Stimulated activated CD8-positive, alpha-beta memory T cell treated with anti-CD3 and anti-CD28 coated beads, Interleukin-7, amount 100 ng/mL, for 1 hour (primary cell): ENCODE data around the gene PLCG2.
"Not testable (repeated sequence)": the region's sequence is repeated elsewhere in the genome, so short reads cannot be mapped to it uniquely, and the experiment has no call there.

ENCODE experiments used
- DNase-seq, 2 donors: peaks; one replicate each; pipeline ENCODE4 v3.0.0-alpha.2; 2020; ENCODE audit warnings: low read depth in 2 of 2

PLCG2 gene

GRCh38 chr16:81877490-81877889 is 98.4 kb downstream of the PLCG2 start:
- DNase-seq, result not testable (repeated sequence)

GRCh38 chr16:81878529-81878928 is 99.4 kb downstream of the PLCG2 start:
- DNase-seq, result no peak

GRCh38 chr16:81879625-81880024 is 100.5 kb downstream of the PLCG2 start:
- no peak for DNase-seq

- no peak for DNase-seq
These were observed 101.7 kb downstream of the PLCG2 start for GRCh38 chr16:81880816-81881215.

GRCh38 chr16:81881228-81881627 is 102.1 kb downstream of the PLCG2 start:
- DNase-seq, result no peak

GRCh38 chr16:81882559-81882958 is 103.5 kb downstream of the PLCG2 start:
- no peak for DNase-seq

GRCh38 chr16:81883235-81883634 is 104.1 kb downstream of the PLCG2 start:
- DNase-seq, result no peak

GRCh38 chr16:81885976-81886586 is 107.0 kb downstream of the PLCG2 start:
- DNase-seq, result no peak

- no peak for DNase-seq
These were observed 109.7 kb downstream of the PLCG2 start for GRCh38 chr16:81888520-81889394.

GRCh38 chr16:81891736-81892364 is 112.8 kb downstream of the PLCG2 start:
- no peak for DNase-seq

- DNase-seq, result no peak
These were observed 115.5 kb downstream of the PLCG2 start for GRCh38 chr16:81894592-81894991.

GRCh38 chr16:81896902-81897301 is 117.8 kb downstream of the PLCG2 start:
- DNase-seq, result no peak

- no peak for DNase-seq
These were observed 120.5 kb downstream of the PLCG2 start for GRCh38 chr16:81899601-81900000.

- DNase-seq, result no peak
These were observed 120.9 kb downstream of the PLCG2 start for GRCh38 chr16:81900014-81900413.

- DNase-seq, result no peak
These were observed 121.4 kb downstream of the PLCG2 start for GRCh38 chr16:81900456-81900855.

- DNase-seq, result no peak
These were observed 122.4 kb downstream of the PLCG2 start for GRCh38 chr16:81901484-81901883.

GRCh38 chr16:81902025-81902424 is 122.9 kb downstream of the PLCG2 start:
- no peak for DNase-seq

- no peak for DNase-seq
These were observed 125.2 kb downstream of the PLCG2 start for GRCh38 chr16:81904320-81904719.

GRCh38 chr16:81905277-81905676 is 126.2 kb downstream of the PLCG2 start:
- no peak for DNase-seq

- no peak for DNase-seq
These were observed 128.6 kb downstream of the PLCG2 start for GRCh38 chr16:81907681-81908080.

GRCh38 chr16:81908466-81909262 is 129.6 kb downstream of the PLCG2 start:
- DNase-seq, result no peak

- DNase-seq, result no peak
These were observed 131.3 kb downstream of the PLCG2 start for GRCh38 chr16:81910366-81910885.
